Measurements from ENCODE around the gene ICOSLG. TPM values are rescaled to one million over a fixed set of nuclear protein-coding genes. Genes with fewer than 3 reads are reported as not detected.

Gene ICOSLG
- polyA plus RNA-seq, 1 donor (not counting 4 experiments of a cell fraction or from before 2014, with no cell fraction given), result 1.8 TPM

GRCh38 chr21:44288251-44289110 lies 47.7 kb upstream of the ICOSLG start:
- no peaks in the 10 kb centered on the region for H3K9me3 ChIP-seq (ENCODE audit: control insufficient read depth, low read depth, low read length)
- no peak overlapping the region for H3K9ac ChIP-seq (ENCODE audit: control insufficient read depth, extremely low read depth, insufficient read depth, low read length)
- H2AFZ ChIP-seq (ENCODE audit: control insufficient read depth, low read length), result no peak overlapping the region
- H3K4me2 ChIP-seq (ENCODE audit: control insufficient read depth, extremely low read depth, insufficient read depth, low read depth, low read length), result no peak overlapping the region
- TF ChIP-seq EZH2 (IDR thresholded peaks at IDR 0.05; ENCODE audit: low read length), result no peak
- TF ChIP-seq, protein P1, sequence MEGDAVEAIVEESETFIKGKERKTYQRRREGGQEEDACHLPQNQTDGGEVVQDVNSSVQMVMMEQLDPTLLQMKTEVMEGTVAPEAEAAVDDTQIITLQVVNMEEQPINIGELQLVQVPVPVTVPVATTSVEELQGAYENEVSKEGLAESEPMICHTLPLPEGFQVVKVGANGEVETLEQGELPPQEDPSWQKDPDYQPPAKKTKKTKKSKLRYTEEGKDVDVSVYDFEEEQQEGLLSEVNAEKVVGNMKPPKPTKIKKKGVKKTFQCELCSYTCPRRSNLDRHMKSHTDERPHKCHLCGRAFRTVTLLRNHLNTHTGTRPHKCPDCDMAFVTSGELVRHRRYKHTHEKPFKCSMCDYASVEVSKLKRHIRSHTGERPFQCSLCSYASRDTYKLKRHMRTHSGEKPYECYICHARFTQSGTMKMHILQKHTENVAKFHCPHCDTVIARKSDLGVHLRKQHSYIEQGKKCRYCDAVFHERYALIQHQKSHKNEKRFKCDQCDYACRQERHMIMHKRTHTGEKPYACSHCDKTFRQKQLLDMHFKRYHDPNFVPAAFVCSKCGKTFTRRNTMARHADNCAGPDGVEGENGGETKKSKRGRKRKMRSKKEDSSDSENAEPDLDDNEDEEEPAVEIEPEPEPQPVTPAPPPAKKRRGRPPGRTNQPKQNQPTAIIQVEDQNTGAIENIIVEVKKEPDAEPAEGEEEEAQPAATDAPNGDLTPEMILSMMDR (optimal IDR thresholded peaks at IDR 0.05 in 1 of 3, IDR thresholded peaks at IDR 0.05 in 1 of 3, conservative IDR thresholded peaks at IDR 0.05 in 1 of 3; ENCODE audit: extremely low read depth in 1 of 3, insufficient read depth in 2 of 3, low read length in 3 of 3), result no peak
- dilution Hi-C loops (cut with MboI; ENCODE audit: extremely low pct_ligation_motif_present, low sequenced_read_pairs), result no loop called here
- peaks cover 50% of the 10 kb centered on the region for H3K27me3 ChIP-seq (ENCODE audit: control insufficient read depth, extremely low read depth, insufficient read depth, low read length)
- no peak overlapping the region for H3K27ac ChIP-seq (ENCODE audit: control insufficient read depth, insufficient read depth, low read length)
- no peaks in the 10 kb centered on the region for H3K36me3 ChIP-seq (ENCODE audit: control insufficient read depth in 2 of 2, extremely low read depth in 1 of 2, insufficient read depth in 2 of 2, low read length in 2 of 2)
- FAIRE-seq (no peak), DNase-seq (ENCODE audit: low read depth, low spot score) (no peak)
- H3K4me1 ChIP-seq (ENCODE audit: control insufficient read depth, extremely low read depth, insufficient read depth, low read length), result no peaks in the 10 kb centered on the region
- H3K4me3 ChIP-seq (ENCODE audit: control insufficient read depth in 2 of 3, extremely low read depth in 1 of 3, insufficient read depth in 2 of 3, low read depth in 1 of 3, low read length in 3 of 3), result no peak overlapping the region
- no peaks in the 10 kb centered on the region for H3K9me1 ChIP-seq (ENCODE audit: control insufficient read depth, extremely low read depth, insufficient read depth, low read length)
- peaks cover 3% of the 10 kb centered on the region for H4K20me1 ChIP-seq (ENCODE audit: control insufficient read depth, extremely low read depth, insufficient read depth, low read length)
- no peaks in the 10 kb centered on the region for H3K79me2 ChIP-seq (ENCODE audit: control insufficient read depth, insufficient read depth, low read length)

DNA sequence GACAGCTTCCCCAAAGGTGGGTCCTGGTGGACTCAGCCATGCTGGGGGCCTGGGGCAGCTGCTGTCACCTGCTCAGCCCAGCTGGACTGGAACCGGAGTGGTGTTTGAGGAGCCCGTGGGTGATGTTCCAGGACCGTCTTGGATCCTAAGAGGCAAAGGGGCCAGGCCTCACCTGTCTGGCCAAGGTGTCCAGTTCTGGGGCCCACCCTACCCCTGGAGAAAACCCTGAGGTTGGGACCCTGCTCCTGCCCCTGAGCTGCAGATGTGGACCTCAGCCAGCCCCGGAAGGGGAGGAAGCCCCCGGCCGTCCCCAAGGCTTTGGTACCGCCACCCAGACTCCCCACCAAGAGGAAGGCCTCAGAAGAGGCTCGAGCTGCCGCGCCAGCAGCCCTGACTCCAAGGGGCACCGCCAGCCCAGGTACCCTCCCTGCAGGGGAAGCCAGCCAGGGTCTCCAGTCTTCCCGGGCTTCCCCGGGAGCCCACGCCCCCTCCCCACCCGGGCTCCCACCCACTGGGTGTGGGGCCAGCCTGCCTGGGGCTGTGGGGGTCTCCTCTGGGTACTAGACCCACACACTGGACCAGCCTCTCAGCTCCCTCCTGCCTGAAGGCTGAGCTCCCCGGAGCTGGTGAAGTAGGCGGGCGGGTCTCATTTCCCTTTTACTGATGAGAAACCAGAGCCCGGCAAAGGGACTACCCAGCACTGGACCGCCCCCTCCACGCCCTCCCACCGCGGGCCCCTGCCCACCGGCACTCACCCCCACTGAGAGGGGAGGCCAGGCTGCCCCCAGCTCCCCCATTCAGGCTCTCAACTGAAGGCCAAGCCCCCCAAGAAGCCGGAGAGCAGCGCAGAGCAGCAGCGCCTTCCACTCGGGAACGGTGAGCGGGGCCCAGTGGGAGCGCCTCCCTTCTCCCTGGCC lies 46.2 kb upstream of the ICOSLG start:
- H3K9ac ChIP-seq (ENCODE audit: control insufficient read depth, extremely low read depth, insufficient read depth, low read length), result no peak overlapping the region

More for the DNA sequence above, 46.2 kb upstream of the ICOSLG start:
- Histone ChIP-seq H2AFZ (ENCODE audit: control insufficient read depth, low read length) (no peak overlapping the region), H3K36me3 (ENCODE audit: control insufficient read depth in 2 of 2, extremely low read depth in 1 of 2, insufficient read depth in 2 of 2, low read length in 2 of 2) (no peaks in the 10 kb centered on the region), H3K27me3 (ENCODE audit: control insufficient read depth, extremely low read depth, insufficient read depth, low read length) (peaks cover 46% of the 10 kb centered on the region), H3K4me3 (ENCODE audit: control insufficient read depth in 2 of 3, extremely low read depth in 1 of 3, insufficient read depth in 2 of 3, low read depth in 1 of 3, low read length in 3 of 3) (no peak overlapping the region), H3K27ac (ENCODE audit: control insufficient read depth, insufficient read depth, low read length) (no peak overlapping the region), H3K9me1 (ENCODE audit: control insufficient read depth, extremely low read depth, insufficient read depth, low read length) (no peaks in the 10 kb centered on the region), H3K4me1 (ENCODE audit: control insufficient read depth, extremely low read depth, insufficient read depth, low read length) (no peaks in the 10 kb centered on the region), H3K79me2 (ENCODE audit: control insufficient read depth, insufficient read depth, low read length) (no peaks in the 10 kb centered on the region), H3K4me2 (ENCODE audit: control insufficient read depth, extremely low read depth, insufficient read depth, low read depth, low read length) (no peak overlapping the region), H3K9me3 (ENCODE audit: control insufficient read depth, low read depth, low read length) (no peaks in the 10 kb centered on the region), H4K20me1 (ENCODE audit: control insufficient read depth, extremely low read depth, insufficient read depth, low read length) (peaks cover 3% of the 10 kb centered on the region)
- TF ChIP-seq, protein P1 (optimal IDR thresholded peaks at IDR 0.05 in 1 of 3, IDR thresholded peaks at IDR 0.05 in 1 of 3, conservative IDR thresholded peaks at IDR 0.05 in 1 of 3; ENCODE audit: extremely low read depth in 1 of 3, insufficient read depth in 2 of 3, low read length in 3 of 3), result no peak
- no peak for TF ChIP-seq EZH2 (IDR thresholded peaks at IDR 0.05; ENCODE audit: low read length)
- dilution Hi-C loops (cut with MboI; ENCODE audit: extremely low pct_ligation_motif_present, low sequenced_read_pairs), result no loop called here
- FAIRE-seq, result no peak
- no peak for DNase-seq (ENCODE audit: low read depth, low spot score)

Data from keratinocyte (primary cell).